H1 (cell line): Measurements from ENCODE around the gene DTNB.

Source experiments
- CBX8 ChIP-seq: fragments of 300-800, 300-1000 bp; sonication (generic); IDR thresholded peaks from 2 replicates; pipeline ENCODE4 v1.7.1; 2016; ENCODE audit warnings: low read depth, low read length, borderline replicate concordance
- CTCF ChIP-seq, 3 experiments: IDR thresholded peaks; 1 replicate in 2 of 3; 2 replicates in 1 of 3; pipeline versions ENCODE4 v1.5.1 to v1.6.1; 2011; ENCODE audit warnings: low read length in 3 of 3, mild to moderate bottlenecking in 3 of 3, inconsistent platforms in 2 of 3, low read depth in 1 of 3, moderate library complexity in 1 of 3; ENCODE audit not compliant: insufficient read depth in 1 of 3; ENCODE audit errors: control extremely low read depth in 1 of 3
- EP300 ChIP-seq, 2 experiments: IDR thresholded peaks; 1 replicate in 1 of 2; 2 replicates in 1 of 2; pipeline ENCODE4 v1.6.1; 2011 to 2012; ENCODE audit warnings: low read depth in 2 of 2, low read length in 2 of 2, mild to moderate bottlenecking in 2 of 2, borderline replicate concordance in 1 of 2, inconsistent platforms in 1 of 2, moderate library complexity in 1 of 2
- EZH2 ChIP-seq: fragments of 200-600 bp; sonication (generic); IDR thresholded peaks from 2 replicates; pipeline ENCODE4 v1.7.1; 2012; ENCODE audit warnings: low read depth, mild to moderate bottlenecking, moderate library complexity, low read length, inconsistent platforms; ENCODE audit not compliant: severe bottlenecking
- GABPA ChIP-seq: IDR thresholded peaks from 2 replicates; pipeline ENCODE4 v1.6.1; 2011; ENCODE audit warnings: mild to moderate bottlenecking, low read length, moderate library complexity, borderline replicate concordance; ENCODE audit not compliant: insufficient read depth
- MAX ChIP-seq: IDR thresholded peaks from 2 replicates; pipeline ENCODE4 v1.6.1; 2012; ENCODE audit warnings: inconsistent platforms
- POLR2A ChIP-seq, 2 experiments: IDR thresholded peaks; 1 replicate in 1 of 2; 2 replicates in 1 of 2; pipeline ENCODE4 v1.6.1; 2011; ENCODE audit warnings: low read depth in 2 of 2, low read length in 2 of 2, mild to moderate bottlenecking in 2 of 2; ENCODE audit errors: control extremely low read depth in 1 of 2
- POLR2AphosphoS5 ChIP-seq: IDR thresholded peaks from 2 replicates; pipeline ENCODE4 v1.6.1; 2011; ENCODE audit warnings: low read depth, low read length
- RAD21 ChIP-seq, 2 experiments: IDR thresholded peaks in 1 of 2; conservative IDR thresholded peaks in 1 of 2; 2 replicates each; pipeline ENCODE4 v1.6.1; 2011; ENCODE audit warnings: low read depth in 2 of 2, low read length in 2 of 2, improper control_type of control experiment in 1 of 2, inconsistent platforms in 1 of 2, mild to moderate bottlenecking in 1 of 2, moderate library complexity in 1 of 2
- SP2 ChIP-seq: IDR thresholded peaks from 2 replicates; pipeline ENCODE4 v1.6.1; 2012; ENCODE audit warnings: mild to moderate bottlenecking, low read length, inconsistent platforms
- TCF12 ChIP-seq: IDR thresholded peaks from 2 replicates; pipeline ENCODE4 v1.6.1; 2011; ENCODE audit warnings: low read depth, mild to moderate bottlenecking, low read length
- ZNF274 ChIP-seq: IDR thresholded peaks from 2 replicates; pipeline ENCODE4 v1.7.0; 2012; ENCODE audit warnings: low read length, borderline replicate concordance; ENCODE audit errors: extremely low read depth

- no peak for TF ChIP-seq TCF12
- no peak for TF ChIP-seq SP2
- TF ChIP-seq CBX8, result no peak
- no peak for TF ChIP-seq POLR2A (IDR thresholded peaks at IDR 0.05; ENCODE audit: control extremely low read depth in 1 of 2, low read depth in 2 of 2, low read length in 2 of 2)
- TF ChIP-seq MAX, result no peak
- TF ChIP-seq EP300 (IDR thresholded peaks at IDR 0.05; ENCODE audit: borderline replicate concordance in 1 of 2, low read depth in 2 of 2, low read length in 2 of 2), result no peak
- no peak for TF ChIP-seq CTCF (IDR thresholded peaks at IDR 0.05; ENCODE audit: control extremely low read depth in 1 of 3, insufficient read depth in 1 of 3, low read depth in 1 of 3, low read length in 3 of 3)
- TF ChIP-seq ZNF274, result no peak
- TF ChIP-seq EZH2, result no peak
- no peak for TF ChIP-seq RAD21 (IDR thresholded peaks at IDR 0.05 in 1 of 2, conservative IDR thresholded peaks at IDR 0.05 in 1 of 2; ENCODE audit: low read depth in 2 of 2, low read length in 2 of 2)
- no peak for TF ChIP-seq GABPA
- TF ChIP-seq POLR2AphosphoS5, result no peak
Measured at GRCh38 chr2:25373269-25373981, 300.0 kb downstream of the DTNB start.
